K562 (cell line): Measurements from ENCODE around the gene KLK2. TPM values are rescaled to one million over a fixed set of nuclear protein-coding genes. Genes with fewer than 3 reads are reported as not detected.

ENCODE experiments used
- BRD4 ChIP-seq: fragments of 200-600 bp; sonication (generic); IDR thresholded peaks from 2 replicates; pipeline ENCODE4 v1.6.1; 2017; ENCODE audit warnings: inconsistent platforms
- GABPA ChIP-seq: fragments of 200-800 bp; sonication (Bioruptor generic); conservative IDR thresholded peaks from 2 replicates; pipeline ENCODE4 v1.6.1; 2016; ENCODE audit warnings: low read depth, missing genetic modification characterization, missing compliant biosample characterization
- GMEB1 ChIP-seq: fragments of 250-450 bp; sonication (Bioruptor Pico); IDR thresholded peaks from 2 replicates; pipeline ENCODE4 v1.4.0; 2020; ENCODE audit warnings: mild to moderate bottlenecking
- HCFC1 ChIP-seq: IDR thresholded peaks from 2 replicates; pipeline ENCODE4 v1.6.1; 2012; ENCODE audit warnings: low read depth, low read length, improper control_type of control experiment
- KLF13 ChIP-seq: fragments of 450-650 bp; IDR thresholded peaks from 2 replicates; pipeline ENCODE4 v1.6.1; 2016; ENCODE audit warnings: missing genetic modification characterization, low read depth, mild to moderate bottlenecking, missing compliant biosample characterization, moderate library complexity, borderline replicate concordance
- MBD2 ChIP-seq: sonication (generic); IDR thresholded peaks from 2 replicates; pipeline ENCODE4 v1.6.1; 2016; ENCODE audit warnings: low read depth, borderline replicate concordance
- NBN ChIP-seq: fragments of 450-650 bp; IDR thresholded peaks from 2 replicates; pipeline ENCODE4 v1.6.1; 2016; ENCODE audit warnings: low read depth, mild to moderate bottlenecking
- NFIX ChIP-seq: fragments of 250-450 bp; sonication (Bioruptor Pico); IDR thresholded peaks from 2 replicates; pipeline ENCODE4 v1.4.0; 2020; ENCODE audit warnings: low read depth, mild to moderate bottlenecking, moderate library complexity
- POLR3G ChIP-seq: IDR thresholded peaks from 2 replicates; pipeline ENCODE4 v1.6.1; 2011; ENCODE audit not compliant: insufficient read length, insufficient replicate concordance; ENCODE audit errors: extremely low read depth
- RBFOX2 ChIP-seq: fragments of 200-400 bp; formaldehyde crosslinking; IDR thresholded peaks from 2 replicates; pipeline ENCODE4 v1.6.1; 2017; ENCODE audit warnings: low read depth, mild to moderate bottlenecking, low read length, moderate library complexity
- TBP ChIP-seq: optimal IDR thresholded peaks from 2 replicates; pipeline ENCODE3; 2011; ENCODE audit warnings: low read depth, low read length, improper control_type of control experiment
- TCF7 ChIP-seq: sonication (generic); IDR thresholded peaks from 2 replicates; pipeline ENCODE4 v1.6.1; 2016; ENCODE audit warnings: antibody characterized with exemption, borderline replicate concordance
- ZNF282 ChIP-seq: sonication (generic); formaldehyde crosslinking; IDR thresholded peaks from 2 replicates; pipeline ENCODE4 v1.8.1; 2023; ENCODE audit warnings: missing genetic modification reagents
- ZNF431 ChIP-seq: sonication (generic); formaldehyde crosslinking; IDR thresholded peaks from 2 replicates; pipeline ENCODE4 v1.8.0; 2022; ENCODE audit warnings: mild to moderate bottlenecking, missing genetic modification reagents
- ZNF436 ChIP-seq: fragments of 250-450, 450-650 bp; sonication (Bioruptor Pico); formaldehyde crosslinking; IDR thresholded peaks from 2 replicates; pipeline ENCODE4 v1.7.0; 2020; ENCODE audit warnings: mild to moderate bottlenecking
- polyA plus RNA-seq, 8 experiments: library from polyadenylated mRNA; depleted of rRNA in 4 of 8; stranded (reverse) in 5 of 8; unstranded in 3 of 8; fragments of >200 nt; fragmentation: Nextera tagmentation in 2 of 8; fragmentation: Illumina TruSeq in 1 of 8; extraction: Ambion mirVana in 2 of 8; extraction: Trizol in 1 of 8; gene quantifications; 2 replicates each; pipeline versions ENCODE4 v1.2.1 to v1.2.3, GENCODE V29; 2011 to 2014; ENCODE audit warnings: inconsistent platforms in 1 of 8, missing spikeins in 1 of 8
- total RNA-seq, 7 experiments: library from RNA; depleted of rRNA in 6 of 7; stranded (reverse); fragments of >200 nt in 6 of 7; fragmentation: Illumina TruSeq in 2 of 7; extraction: Trizol in 2 of 7; gene quantifications; 2 replicates each; pipeline versions ENCODE4 v1.2.1 to v1.2.3, GENCODE V29; 2011 to 2021; ENCODE audit warnings: low replicate concordance in 1 of 7
- TF ChIP-seq, protein P1 (sequence below): fragments of 250-450 bp; sonication (Bioruptor Pico); IDR thresholded peaks from 2 replicates; pipeline ENCODE4 v1.4.0; 2020; ENCODE audit warnings: mild to moderate bottlenecking, moderate library complexity
- TF ChIP-seq, protein P2 (sequence below): sonication (generic); formaldehyde crosslinking; IDR thresholded peaks from 2 replicates; pipeline ENCODE4 v1.9.0; 2022; ENCODE audit warnings: mild to moderate bottlenecking, missing genetic modification reagents
- TF ChIP-seq, protein P3 (sequence below): fragments of 250-450 bp; sonication (Bioruptor Pico); IDR thresholded peaks from 2 replicates; pipeline ENCODE4 v1.5.0; 2020; ENCODE audit warnings: mild to moderate bottlenecking

KLK2 gene
- total and polyA plus RNA-seq, 9 of the 15 experiments (the other 6 are each of a cell fraction or from before 2014, with no cell fraction given), result 0.11 to 0.47 (median 0.23) TPM; not detected in 1

GRCh38 chr19:50835785-50836542, 37.3 kb upstream of the KLK2 start (continued):
- TF ChIP-seq ZNF282 (CRISPR knock-in tag) (no peak), POLR3G (no peak), RBFOX2 (peak; percentile 81), NBN (0 out of 2 replicates have a peak, but pooled peaks have one; percentile 12), BRD4 (no peak), GMEB1 (CRISPR knock-in tag) (peak; percentile 50), KLF13 (no peak), NFIX (no peak), ZNF436 (CRISPR knock-in tag) (no peak), TCF7 (no peak), GABPA (no peak), MBD2 (0 out of 2 replicates have a peak, but pooled peaks have one; percentile 45), ZNF431 (CRISPR knock-in tag) (no peak), HCFC1 (no peak), TBP (peak; percentile 69)
- TF ChIP-seq, protein P1, sequence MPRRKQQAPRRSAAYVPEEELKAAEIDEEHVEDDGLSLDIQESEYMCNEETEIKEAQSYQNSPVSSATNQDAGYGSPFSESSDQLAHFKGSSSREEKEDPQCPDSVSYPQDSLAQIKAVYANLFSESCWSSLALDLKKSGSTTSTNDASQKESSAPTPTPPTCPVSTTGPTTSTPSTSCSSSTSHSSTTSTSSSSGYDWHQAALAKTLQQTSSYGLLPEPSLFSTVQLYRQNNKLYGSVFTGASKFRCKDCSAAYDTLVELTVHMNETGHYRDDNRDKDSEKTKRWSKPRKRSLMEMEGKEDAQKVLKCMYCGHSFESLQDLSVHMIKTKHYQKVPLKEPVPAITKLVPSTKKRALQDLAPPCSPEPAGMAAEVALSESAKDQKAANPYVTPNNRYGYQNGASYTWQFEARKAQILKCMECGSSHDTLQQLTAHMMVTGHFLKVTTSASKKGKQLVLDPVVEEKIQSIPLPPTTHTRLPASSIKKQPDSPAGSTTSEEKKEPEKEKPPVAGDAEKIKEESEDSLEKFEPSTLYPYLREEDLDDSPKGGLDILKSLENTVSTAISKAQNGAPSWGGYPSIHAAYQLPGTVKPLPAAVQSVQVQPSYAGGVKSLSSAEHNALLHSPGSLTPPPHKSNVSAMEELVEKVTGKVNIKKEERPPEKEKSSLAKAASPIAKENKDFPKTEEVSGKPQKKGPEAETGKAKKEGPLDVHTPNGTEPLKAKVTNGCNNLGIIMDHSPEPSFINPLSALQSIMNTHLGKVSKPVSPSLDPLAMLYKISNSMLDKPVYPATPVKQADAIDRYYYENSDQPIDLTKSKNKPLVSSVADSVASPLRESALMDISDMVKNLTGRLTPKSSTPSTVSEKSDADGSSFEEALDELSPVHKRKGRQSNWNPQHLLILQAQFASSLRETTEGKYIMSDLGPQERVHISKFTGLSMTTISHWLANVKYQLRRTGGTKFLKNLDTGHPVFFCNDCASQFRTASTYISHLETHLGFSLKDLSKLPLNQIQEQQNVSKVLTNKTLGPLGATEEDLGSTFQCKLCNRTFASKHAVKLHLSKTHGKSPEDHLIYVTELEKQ, result no peak
- TF ChIP-seq, protein P2, sequence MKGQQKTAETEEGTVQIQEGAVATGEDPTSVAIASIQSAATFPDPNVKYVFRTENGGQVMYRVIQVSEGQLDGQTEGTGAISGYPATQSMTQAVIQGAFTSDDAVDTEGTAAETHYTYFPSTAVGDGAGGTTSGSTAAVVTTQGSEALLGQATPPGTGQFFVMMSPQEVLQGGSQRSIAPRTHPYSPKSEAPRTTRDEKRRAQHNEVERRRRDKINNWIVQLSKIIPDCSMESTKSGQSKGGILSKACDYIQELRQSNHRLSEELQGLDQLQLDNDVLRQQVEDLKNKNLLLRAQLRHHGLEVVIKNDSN (CRISPR knock-in tag), result no peak
- TF ChIP-seq, protein P3, sequence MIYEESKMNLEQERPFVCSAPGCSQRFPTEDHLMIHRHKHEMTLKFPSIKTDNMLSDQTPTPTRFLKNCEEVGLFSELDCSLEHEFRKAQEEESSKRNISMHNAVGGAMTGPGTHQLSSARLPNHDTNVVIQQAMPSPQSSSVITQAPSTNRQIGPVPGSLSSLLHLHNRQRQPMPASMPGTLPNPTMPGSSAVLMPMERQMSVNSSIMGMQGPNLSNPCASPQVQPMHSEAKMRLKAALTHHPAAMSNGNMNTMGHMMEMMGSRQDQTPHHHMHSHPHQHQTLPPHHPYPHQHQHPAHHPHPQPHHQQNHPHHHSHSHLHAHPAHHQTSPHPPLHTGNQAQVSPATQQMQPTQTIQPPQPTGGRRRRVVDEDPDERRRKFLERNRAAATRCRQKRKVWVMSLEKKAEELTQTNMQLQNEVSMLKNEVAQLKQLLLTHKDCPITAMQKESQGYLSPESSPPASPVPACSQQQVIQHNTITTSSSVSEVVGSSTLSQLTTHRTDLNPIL (CRISPR knock-in tag), result no peak
